Heart right ventricle (tissue), 16 donors: Measurements from ENCODE around the gene GJB3. TPM values are rescaled to one million over a fixed set of nuclear protein-coding genes. Genes with fewer than 3 reads are reported as not detected.

Source experiments
- ATAC-seq, 8 donors: fragments of 200-7000 bp; cut with Tn5 transposase; one replicate each; pipeline ENCODE4 v1.9.1; 2020; ENCODE audit warnings: mild to moderate bottlenecking in 8 of 8, moderate library complexity in 8 of 8, moderate number of reproducible peaks in 1 of 8
- DNase-seq, 2 donors: peaks; one replicate each; pipeline ENCODE4 v3.0.0-alpha.2; 2020
- H3K27ac ChIP-seq, 10 donors: fragments of 200-600 bp; sonication (generic) in 2 of 10; one replicate each; pipeline versions ENCODE4 v1.5.0 to v1.8.0; 2020 to 2022; ENCODE audit warnings: mild to moderate bottlenecking in 3 of 10
- H3K27me3 ChIP-seq, 7 donors: fragments of 200-600 bp; one replicate each; pipeline ENCODE4 v1.8.0; 2021 to 2022; ENCODE audit warnings: mild to moderate bottlenecking in 2 of 7
- H3K36me3 ChIP-seq, 9 donors: fragments of 200-600 bp; sonication (generic) in 1 of 9; one replicate each; pipeline versions ENCODE4 v1.5.0 to v1.8.0; 2020 to 2022; ENCODE audit warnings: mild to moderate bottlenecking in 2 of 9
- H3K4me1 ChIP-seq, 9 donors: fragments of 200-600 bp; sonication (generic) in 1 of 9; one replicate each; pipeline versions ENCODE4 v1.5.0 to v1.8.0; 2020 to 2022; ENCODE audit warnings: mild to moderate bottlenecking in 4 of 9
- H3K4me3 ChIP-seq, 10 donors: fragments of 200-600 bp; sonication (generic) in 2 of 10; one replicate each; pipeline versions ENCODE4 v1.5.0 to v1.8.0; 2020 to 2022; ENCODE audit warnings: mild to moderate bottlenecking in 7 of 10, moderate library complexity in 2 of 10
- H3K9me3 ChIP-seq, 11 donors: fragments of 200-600 bp in 10 of 11; sonication (generic) in 2 of 11; one replicate each; pipeline versions ENCODE4 v1.5.0 to v1.8.0; 2013 to 2022; ENCODE audit warnings: mild to moderate bottlenecking in 2 of 11, control low read depth in 1 of 11, moderate library complexity in 1 of 11
- WGBS, 2 donors: extraction: QIAGEN DNeasy Blood & Tissue Kit; methylation state at CpG; one replicate each; pipeline ENCODE4 v1.1.7; 2013; ENCODE audit warnings: inconsistent platforms in 1 of 2; 5-methylcytosine and 5-hydroxymethylcytosine counted together
- intact Hi-C, 10 donors: fragments of 100-400 bp; cut with DNase I; formaldehyde crosslinking; loops; one replicate each; pipeline versions ENCODE4 v1.11.1 to v1.14.2; 2022
- polyA plus RNA-seq, 2 donors: library from polyadenylated mRNA; stranded (reverse); fragments of 200-250 nt; gene quantifications; one replicate each; pipeline ENCODE4 v1.2.3, GENCODE V29; 2013
- total RNA-seq, 10 donors: library from RNA; stranded (reverse); fragmentation: NEBNext Ultra II Directional in 3 of 10; extraction: Animal tissue kit (Norgen Biotek cat#: 25700) in 3 of 10; gene quantifications; one replicate each; pipeline versions ENCODE4 v1.2.1 to v1.2.4, GENCODE V29; 2021 to 2023
- TF ChIP-seq, protein P1 (sequence below), 9 donors: fragments of 200-600 bp; sonication (generic) in 2 of 9; IDR thresholded peaks; one replicate each; pipeline versions ENCODE4 v1.5.0 to v1.8.0; 2021 to 2022; ENCODE audit warnings: antibody characterized with exemption in 9 of 9, mild to moderate bottlenecking in 5 of 9, moderate library complexity in 1 of 9
- donor health status: Arrhythmogenic right ventricular cardiomyopathy.
- donor health status: ischemic (EF 13 %, LVEDD 7.1; RV severe dilation, severe dysfunction).
- donor health status: healthy with polysubstance abuse.
- donor health status: DM: no; HTN: yes; CAD: no.
- donor health status: DM: no; HTN: no; CAD: no.
- donor health status: ischemic (EF 25% LVEDD 6.9; RV normal size, moderate dysfunction).
- donor health status: ischemic (EF 25% LVEDD 5.7; RV mildly dilated, moderate dysfunction).
- donor health status: healthy.
- donor health status: DM: yes; HTN: yes; CAD: no.
- donor health status: Ischemic cardiomyopathy.
- donor health status: ischemic (EF 35%, LVEDD 5.7; RV mildly dilated, moderate dysfunction).
- donor health status: nonischemic (EF 11% LVEDD 7.7; RV severe dilation, severe dysfunction).
- donor health status: DM: yes; HTN: yes; CAD: no.
- donor health status: PGD.
- donor health status: ischemic (EF 29% LVEDD 5.4; RV normal size, mild dysfunction).
- donor health status: nonischemic (EF 23%, LVEDD 6.1; RV moderate dilation, normal function).

Gene GJB3
- total and polyA plus RNA-seq, 12 donors, result not detected

DNA sequence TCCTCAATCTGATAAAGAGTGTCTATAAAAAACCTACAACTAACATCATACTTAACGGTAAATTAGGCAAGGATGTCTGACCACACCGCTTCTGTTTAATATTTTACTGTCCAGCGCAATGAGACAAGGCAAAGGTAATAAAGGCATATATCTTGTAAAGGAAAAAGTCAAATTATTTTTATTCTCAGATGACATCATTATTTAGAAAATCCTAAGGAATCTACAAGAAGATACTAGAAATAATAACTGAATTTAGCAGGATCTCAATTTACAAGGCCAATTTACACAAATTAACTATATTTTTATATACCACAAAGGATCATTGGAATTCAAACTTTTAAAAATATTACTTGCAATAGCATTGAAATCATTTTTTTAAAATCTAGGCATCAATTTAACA, 41.2 kb downstream of the GJB3 start:
- TF ChIP-seq, protein P1, sequence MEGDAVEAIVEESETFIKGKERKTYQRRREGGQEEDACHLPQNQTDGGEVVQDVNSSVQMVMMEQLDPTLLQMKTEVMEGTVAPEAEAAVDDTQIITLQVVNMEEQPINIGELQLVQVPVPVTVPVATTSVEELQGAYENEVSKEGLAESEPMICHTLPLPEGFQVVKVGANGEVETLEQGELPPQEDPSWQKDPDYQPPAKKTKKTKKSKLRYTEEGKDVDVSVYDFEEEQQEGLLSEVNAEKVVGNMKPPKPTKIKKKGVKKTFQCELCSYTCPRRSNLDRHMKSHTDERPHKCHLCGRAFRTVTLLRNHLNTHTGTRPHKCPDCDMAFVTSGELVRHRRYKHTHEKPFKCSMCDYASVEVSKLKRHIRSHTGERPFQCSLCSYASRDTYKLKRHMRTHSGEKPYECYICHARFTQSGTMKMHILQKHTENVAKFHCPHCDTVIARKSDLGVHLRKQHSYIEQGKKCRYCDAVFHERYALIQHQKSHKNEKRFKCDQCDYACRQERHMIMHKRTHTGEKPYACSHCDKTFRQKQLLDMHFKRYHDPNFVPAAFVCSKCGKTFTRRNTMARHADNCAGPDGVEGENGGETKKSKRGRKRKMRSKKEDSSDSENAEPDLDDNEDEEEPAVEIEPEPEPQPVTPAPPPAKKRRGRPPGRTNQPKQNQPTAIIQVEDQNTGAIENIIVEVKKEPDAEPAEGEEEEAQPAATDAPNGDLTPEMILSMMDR (IDR thresholded peaks at IDR 0.05), result no peak
- intact Hi-C loops, result no loop called here
- ATAC-seq, result no peak

DNA sequence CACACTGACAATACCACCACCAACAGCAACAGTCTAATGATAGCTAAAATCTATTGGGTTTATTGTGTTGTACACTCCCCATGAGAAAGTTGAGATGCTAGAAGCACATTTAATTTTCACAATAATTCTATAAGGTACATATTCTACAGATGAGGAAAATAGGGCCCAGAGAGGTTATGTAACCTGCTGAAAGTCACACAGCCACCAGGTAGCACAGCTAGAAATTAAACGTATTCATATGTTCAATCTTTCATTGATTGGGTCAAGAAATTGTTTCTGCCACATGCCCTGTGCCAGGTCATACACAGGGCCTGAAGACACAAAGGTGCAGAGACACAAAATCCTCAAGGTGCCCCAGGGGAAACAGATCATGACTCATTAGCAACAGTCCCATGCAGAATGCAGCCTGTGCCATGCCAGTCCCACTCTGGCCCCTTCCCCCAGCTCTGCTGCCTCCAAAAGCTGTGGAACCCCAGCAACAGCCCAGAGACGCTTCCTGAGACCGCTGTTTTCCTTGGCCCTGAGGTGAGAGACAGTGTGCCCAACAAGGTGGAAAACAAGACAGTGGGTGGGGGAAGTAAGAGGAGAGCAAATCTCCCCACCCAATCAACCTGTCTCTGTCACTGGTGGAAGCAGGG, 43.9 kb downstream of the GJB3 start:
- intact Hi-C loops, result no loop called here
- Histone ChIP-seq H3K27ac (peak overlapping the region in 9 of 10 donors; percentile 36 to 75 (median 59)), H3K27me3 (no peaks in the 10 kb centered on the region), H3K4me1 (peaks cover 0 to 66% (median 18%) of the 10 kb centered on the region in 9 donors), H3K36me3 (peaks cover 0 to 6% (median 0%) of the 10 kb centered on the region in 9 donors), H3K9me3 (peaks cover 0 to 16% (median 0%) of the 10 kb centered on the region in 11 donors), H3K4me3 (no peak overlapping the region)
- ATAC-seq, result peak in 5 of 8 donors; percentile 12 to 40 (median 24)
- TF ChIP-seq, protein P1 (IDR thresholded peaks at IDR 0.05), result no peak
- no peak for DNase-seq
- 90% methylated on average over 3 of the region's 3 CpGs for WGBS, 2 donors

More for the DNA sequence above, 41.2 kb downstream of the GJB3 start:
- Histone ChIP-seq H3K36me3 (peaks cover 0 to 6% (median 0%) of the 10 kb centered on the region in 9 donors), H3K27ac (no peak overlapping the region), H3K4me1 (peaks cover 0 to 39% (median 18%) of the 10 kb centered on the region in 9 donors), H3K9me3 (peaks cover 0 to 18% (median 0%) of the 10 kb centered on the region in 11 donors), H3K4me3 (no peak overlapping the region), H3K27me3 (no peaks in the 10 kb centered on the region)
- WGBS, 2 donors, result 69 to 79% methylated on average over 3 of the region's 3 CpGs
- DNase-seq, result no peak

DNA sequence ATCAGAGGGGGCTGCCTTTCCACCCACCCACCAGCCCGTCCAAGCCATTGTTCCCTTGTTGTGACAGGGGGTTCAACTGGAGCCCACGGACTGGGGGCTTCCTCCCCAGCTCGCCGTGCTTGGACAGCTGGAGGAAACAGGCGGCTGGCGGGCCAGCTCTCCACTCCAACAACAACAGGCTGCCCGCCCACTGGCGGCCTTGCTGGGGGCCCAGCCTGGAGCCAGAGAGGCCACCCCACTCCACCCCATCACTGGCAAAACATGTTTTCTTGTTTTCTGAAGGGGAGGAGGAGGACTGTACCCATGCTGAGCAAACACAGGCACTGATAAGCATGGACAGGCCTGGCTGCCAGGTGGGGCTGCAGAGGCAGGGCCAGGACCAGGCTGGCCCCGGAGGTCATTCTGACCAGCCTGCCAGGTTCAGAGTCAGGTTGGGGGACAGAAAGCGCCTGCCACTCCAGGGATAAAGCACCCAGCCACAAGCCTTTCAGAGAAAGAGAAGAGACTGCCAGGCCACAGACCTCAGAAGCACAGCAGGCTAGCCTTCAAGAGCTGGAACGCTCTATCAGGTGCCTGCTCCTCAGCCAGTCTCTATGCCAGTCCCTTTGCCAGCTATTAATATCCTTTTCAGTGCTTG, 44.6 kb downstream of the GJB3 start:
- peak; percentile 28 to 93 (median 82) for ATAC-seq
- intact Hi-C loops, result no loop called here
- no peak overlapping the region for H3K4me3 ChIP-seq
- TF ChIP-seq, protein P1 (IDR thresholded peaks at IDR 0.05), result peak in 1 of 9 donors; percentile 10
- WGBS, 2 donors, result 58 to 61% methylated on average over 7 to 11 of the region's 11 CpGs
- H3K9me3 ChIP-seq, result peaks cover 0 to 10% (median 0%) of the 10 kb centered on the region in 11 donors
- H3K27ac ChIP-seq, result peak overlapping the region in 9 of 10 donors; percentile 36 to 75 (median 59)
- no peaks in the 10 kb centered on the region for H3K27me3 ChIP-seq
- H3K4me1 ChIP-seq, result peaks cover 0 to 67% (median 18%) of the 10 kb centered on the region in 9 donors
- DNase-seq, result peak in 1 of 2 donors; percentile 24
- peaks cover 0 to 6% (median 0%) of the 10 kb centered on the region in 9 donors for H3K36me3 ChIP-seq

DNA sequence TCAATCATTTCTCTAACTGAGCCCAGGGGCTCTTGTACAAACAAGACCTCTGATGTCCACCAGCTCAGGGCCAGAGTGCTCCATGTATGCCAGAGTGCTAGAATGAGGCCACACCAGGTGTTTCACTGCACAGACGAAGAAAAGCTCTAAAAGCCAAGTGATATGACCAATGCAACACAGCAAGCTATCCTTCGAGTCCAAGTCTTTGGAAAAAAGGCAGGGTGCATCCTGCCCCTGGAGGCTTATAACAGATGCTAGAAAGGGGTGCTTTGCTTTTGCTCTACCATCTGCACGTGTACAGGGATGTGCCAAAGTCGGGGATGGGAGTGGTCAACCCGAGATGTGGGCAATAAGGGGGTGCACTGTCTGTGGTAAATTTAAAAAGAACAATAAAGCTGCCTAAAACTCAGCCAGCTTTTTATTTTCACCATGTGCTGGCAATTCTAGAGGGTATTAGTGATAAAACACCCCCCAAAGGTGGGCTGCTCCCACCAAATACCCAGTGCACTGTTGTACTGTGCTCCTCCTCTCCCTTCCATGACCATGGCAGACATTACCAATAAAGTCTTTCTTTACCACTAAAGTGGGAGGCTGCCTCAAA, 46.4 kb downstream of the GJB3 start:
- no peak for ATAC-seq
- H3K27ac ChIP-seq, result peak overlapping the region in 2 of 10 donors; percentile 3 to 41
- H3K36me3 ChIP-seq, result peaks cover 0 to 9% (median 0%) of the 10 kb centered on the region in 9 donors
- intact Hi-C loops, result no loop called here
- H3K4me3 ChIP-seq, result no peak overlapping the region
- no peaks in the 10 kb centered on the region for H3K27me3 ChIP-seq
- TF ChIP-seq, protein P1 (IDR thresholded peaks at IDR 0.05), result no peak
- WGBS, 2 donors, result 85% methylated on average over 5 of the region's 5 CpGs
- H3K4me1 ChIP-seq, result peaks cover 0 to 68% (median 15%) of the 10 kb centered on the region in 9 donors
- no peak for DNase-seq
- H3K9me3 ChIP-seq, result peaks cover 0 to 8% (median 0%) of the 10 kb centered on the region in 11 donors
